Left lobe of liver (tissue), 2 donors: ENCODE data around the gene SLBP. TPM values are rescaled to one million over a fixed set of nuclear protein-coding genes. Genes with fewer than 3 reads are reported as not detected.

Experiments used
- ATAC-seq: fragments of 200-7000 bp; cut with Tn5 transposase; one replicate; pipeline ENCODE4 v1.9.1; 2020; ENCODE audit warnings: mild to moderate bottlenecking, moderate library complexity
- DNase-seq: peaks from one replicate; pipeline ENCODE4 v3.0.0-alpha.2; 2020; ENCODE audit warnings: low spot score
- total RNA-seq: library from RNA; stranded (reverse); gene quantifications from one replicate; pipeline ENCODE4 v1.2.1, GENCODE V29; 2021
- donor health status: DM: no; HTN: no; CAD: no; lungs with moderate emphysema.
- donor health status: DM: no; HTN: yes; CAD: no.

Gene SLBP
- total RNA-seq, 1 donor from 2014 or later = 12.3 TPM

- no peak for ATAC-seq
Measured at GRCh38 chr4:1656132-1656531, 56.0 kb downstream of the SLBP start.

GRCh38 chr4:1655676-1656075 is 56.4 kb downstream of the SLBP start:
- ATAC-seq = no peak
- no peak for DNase-seq

More at GRCh38 chr4:1656132-1656531, 56.0 kb downstream of the SLBP start:
- DNase-seq = no peak

GRCh38 chr4:1655081-1655480 is 57.0 kb downstream of the SLBP start:
- DNase-seq = no peak
- ATAC-seq = no peak

- DNase-seq (no peak), ATAC-seq (no peak)
Measured at GRCh38 chr4:1654216-1654955, 57.7 kb downstream of the SLBP start.

GRCh38 chr4:1653776-1654175 is 58.3 kb downstream of the SLBP start:
- DNase-seq (no peak), ATAC-seq (no peak)

GRCh38 chr4:1652088-1652487 is 60.0 kb downstream of the SLBP start:
- ATAC-seq (no peak), DNase-seq (no peak)

GRCh38 chr4:1651609-1652008 is 60.5 kb downstream of the SLBP start:
- ATAC-seq (no peak), DNase-seq (no peak)

GRCh38 chr4:1648962-1649361 is 63.2 kb downstream of the SLBP start:
- ATAC-seq (no peak), DNase-seq (no peak)

- DNase-seq (no peak), ATAC-seq (no peak)
Measured at GRCh38 chr4:1647432-1647831, 64.7 kb downstream of the SLBP start.

GRCh38 chr4:1646690-1647089 is 65.4 kb downstream of the SLBP start:
- ATAC-seq (no peak), DNase-seq (no peak)

GRCh38 chr4:1644891-1645657 is 67.0 kb downstream of the SLBP start:
- ATAC-seq = peak; percentile 82
- no peak for DNase-seq

GRCh38 chr4:1643971-1644735 is 68.0 kb downstream of the SLBP start:
- DNase-seq = no peak
- ATAC-seq = no peak

Other genes starting within 250 kb of the SLBP start
- gene FAM53A, start 28.0 kb downstream of the SLBP start, total RNA-seq = 2.2 TPM
- gene TMEM129, start 9.0 kb upstream of the SLBP start, total RNA-seq = 30.3 TPM
- gene TACC3, start 9.2 kb upstream of the SLBP start, total RNA-seq = 4.5 TPM
- gene FGFR3, start 81.0 kb upstream of the SLBP start, total RNA-seq = 48.5 TPM
- 28.1 TPM for gene LETM1, start 143.8 kb upstream of the SLBP start, total RNA-seq
- gene NSD2, start 159.1 kb upstream of the SLBP start, total RNA-seq = 13.5 TPM